Measurements from ENCODE around the gene FAM237B. TPM values are rescaled to one million over a fixed set of nuclear protein-coding genes. Genes with fewer than 3 reads are reported as not detected.

The FAM237B gene
- total and polyA plus RNA-seq, 9 of the 15 experiments (the other 6 are each of a cell fraction or from before 2014, with no cell fraction given), result not detected

DNA sequence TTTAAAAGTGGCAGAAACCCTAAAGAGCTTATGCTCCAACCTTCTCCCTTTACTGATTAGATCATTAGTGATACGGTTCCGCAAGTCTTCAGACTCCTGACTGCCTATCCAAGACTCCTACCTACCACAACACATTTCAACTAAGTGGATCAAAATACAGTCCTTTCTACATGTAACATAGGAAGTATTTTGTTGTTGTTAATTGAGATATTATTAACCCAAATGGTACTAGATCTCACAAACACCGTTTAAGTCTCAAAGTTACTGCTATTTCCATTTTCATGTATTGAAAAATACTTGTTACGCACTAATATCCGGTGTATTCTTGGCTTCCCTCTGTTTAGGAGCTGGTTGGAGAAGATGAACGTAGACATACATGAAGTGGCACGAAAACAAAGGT is 1.1 kb downstream of the FAM237B start:
- Histone ChIP-seq H3K9me1 (ENCODE audit: control insufficient read depth, insufficient read depth, low read length) (no peaks in the 10 kb centered on the region), H3K4me2 (ENCODE audit: insufficient read depth, low read length) (no peak overlapping the region), H4K20me1 (replicated peaks; ENCODE audit: control insufficient read depth, insufficient read depth, low read length) (no peaks in the 10 kb centered on the region), H3K36me3 (ENCODE audit: control insufficient read depth, insufficient read depth, low read length) (no peaks in the 10 kb centered on the region), H3K27ac (ENCODE audit: extremely low read depth, low read depth, low read length) (no peak overlapping the region), H3K79me2 (ENCODE audit: control insufficient read depth, insufficient read depth, low read length) (no peaks in the 10 kb centered on the region), H3K27me3 (ENCODE audit: control insufficient read depth in 2 of 2, insufficient read depth in 2 of 2, low read length in 2 of 2) (peaks cover 7 to 20% of the 10 kb centered on the region in 2 experiments; a peak in 4 of 5 replicates), H3K4me3 (no peak overlapping the region), H3K9me3 (replicated peaks; ENCODE audit: control insufficient read depth, insufficient read depth, low read depth, low read length) (no peaks in the 10 kb centered on the region), H3K4me1 (replicated peaks in 1 of 2; ENCODE audit: control insufficient read depth in 2 of 2, insufficient read depth in 2 of 2, low read length in 2 of 2) (peaks cover 0 to 8% of the 10 kb centered on the region in 2 experiments; a peak in 1 of 5 replicates), H3K9ac (ENCODE audit: insufficient read depth in 1 of 2, low read depth in 2 of 2, low read length in 2 of 2) (no peak overlapping the region), H2AFZ (ENCODE audit: low read depth, low read length) (no peak overlapping the region)
- whole genome bisulfite sequencing (ENCODE audit: insufficient coverage, low coverage, missing lambda C conversion rate), result 5% methylated on average over 7 of the region's 7 CpGs
- BruUV-seq (replicated peaks), result no TSS peak
- CTCF ChIA-PET (ENCODE audit: low intra/inter-chr PET ratio), result no interaction called here
- in situ Hi-C loops (cut with MboI) (no loop called here), intact Hi-C loops (cut with micrococcal nuclease) (no loop called here)
- FAIRE-seq (no peak), DNase-seq (ENCODE audit: extremely low read depth in 1 of 4, low spot score in 3 of 4) (no peak), ATAC-seq (no peak)
- TF ChIP-seq ZBTB1 (CRISPR knock-in tag; IDR thresholded peaks at IDR 0.05; ENCODE audit: borderline replicate concordance, low read depth) (no peak), HES1 (IDR thresholded peaks at IDR 0.05; ENCODE audit: low read depth) (no peak)
- TF ChIP-seq, protein P1, sequence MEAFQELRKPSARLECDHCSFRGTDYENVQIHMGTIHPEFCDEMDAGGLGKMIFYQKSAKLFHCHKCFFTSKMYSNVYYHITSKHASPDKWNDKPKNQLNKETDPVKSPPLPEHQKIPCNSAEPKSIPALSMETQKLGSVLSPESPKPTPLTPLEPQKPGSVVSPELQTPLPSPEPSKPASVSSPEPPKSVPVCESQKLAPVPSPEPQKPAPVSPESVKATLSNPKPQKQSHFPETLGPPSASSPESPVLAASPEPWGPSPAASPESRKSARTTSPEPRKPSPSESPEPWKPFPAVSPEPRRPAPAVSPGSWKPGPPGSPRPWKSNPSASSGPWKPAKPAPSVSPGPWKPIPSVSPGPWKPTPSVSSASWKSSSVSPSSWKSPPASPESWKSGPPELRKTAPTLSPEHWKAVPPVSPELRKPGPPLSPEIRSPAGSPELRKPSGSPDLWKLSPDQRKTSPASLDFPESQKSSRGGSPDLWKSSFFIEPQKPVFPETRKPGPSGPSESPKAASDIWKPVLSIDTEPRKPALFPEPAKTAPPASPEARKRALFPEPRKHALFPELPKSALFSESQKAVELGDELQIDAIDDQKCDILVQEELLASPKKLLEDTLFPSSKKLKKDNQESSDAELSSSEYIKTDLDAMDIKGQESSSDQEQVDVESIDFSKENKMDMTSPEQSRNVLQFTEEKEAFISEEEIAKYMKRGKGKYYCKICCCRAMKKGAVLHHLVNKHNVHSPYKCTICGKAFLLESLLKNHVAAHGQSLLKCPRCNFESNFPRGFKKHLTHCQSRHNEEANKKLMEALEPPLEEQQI (IDR thresholded peaks at IDR 0.05), result no peak
- POLR2A ChIA-PET, result no interaction called here
